WTC11 (cell line): Measurements from ENCODE around the gene DNM3. TPM values are rescaled to one million over a fixed set of nuclear protein-coding genes. Genes with fewer than 3 reads are reported as not detected.

ENCODE experiments used
- ATAC-seq: fragments of 200-7000 bp; cut with Tn5 transposase; 2 replicates; pipeline ENCODE4 v1.10.0; 2021; ENCODE audit warnings: mild to moderate bottlenecking, moderate library complexity
- CTCF ChIA-PET: fragments of 300-600 bp; sonication (Branson Sonifier 250); formaldehyde crosslinking; loops from one replicate; lab custom pipeline; 2021; ENCODE audit warnings: antibody characterized with exemption; lab: Charles Lee
- POLR2A ChIA-PET: fragments of 350-600 bp; sonication (Branson Sonifier 250); formaldehyde crosslinking; loops from one replicate; lab custom pipeline; 2021; ENCODE audit warnings: antibody characterized with exemption; lab: Charles Lee
- DNase-seq: peaks from one replicate; pipeline ENCODE4 v3.0.0; 2021; ENCODE audit warnings: low spot score
- H3K27ac Mint-ChIP-seq: 2 replicates; pipeline ENCODE4 v1.8.0; 2021; ENCODE audit warnings: mixed read lengths
- H3K27me3 Mint-ChIP-seq: 2 replicates; pipeline ENCODE4 v1.8.0; 2021; ENCODE audit warnings: low read depth, mild to moderate bottlenecking, moderate library complexity, mixed read lengths
- H3K36me3 Mint-ChIP-seq: 2 replicates; pipeline ENCODE4 v1.8.0; 2021; ENCODE audit warnings: mixed read lengths
- H3K4me1 Mint-ChIP-seq: 2 replicates; pipeline ENCODE4 v1.8.0; 2022; ENCODE audit warnings: mixed read lengths
- H3K4me3 Mint-ChIP-seq: 2 replicates; pipeline ENCODE4 v1.8.0; 2021; ENCODE audit warnings: mild to moderate bottlenecking, moderate library complexity, mixed read lengths
- H3K9me3 Mint-ChIP-seq: 2 replicates; pipeline ENCODE4 v1.8.0; 2021; ENCODE audit warnings: mixed read lengths
- ATF1 ChIP-seq: sonication (generic); formaldehyde crosslinking; IDR thresholded peaks from 2 replicates; pipeline ENCODE4 v1.8.1; 2023; ENCODE audit warnings: mild to moderate bottlenecking, moderate library complexity, missing genetic modification reagents
- CREM ChIP-seq: sonication (generic); formaldehyde crosslinking; IDR thresholded peaks from 2 replicates; pipeline ENCODE4 v1.8.1; 2022; ENCODE audit warnings: mild to moderate bottlenecking, missing genetic modification reagents, moderate library complexity
- FOXP4 ChIP-seq: sonication (generic); formaldehyde crosslinking; IDR thresholded peaks from 2 replicates; pipeline ENCODE4 v1.8.0; 2022; ENCODE audit warnings: mild to moderate bottlenecking, missing genetic modification reagents
- GTF2I ChIP-seq: fragments of 250-450 bp; sonication (Bioruptor Pico); conservative IDR thresholded peaks from 2 replicates; pipeline ENCODE4 v1.4.0; 2021; ENCODE audit warnings: mild to moderate bottlenecking
- KAT7 ChIP-seq: sonication (generic); formaldehyde crosslinking; IDR thresholded peaks from 2 replicates; pipeline ENCODE4 v1.8.1; 2023; ENCODE audit warnings: missing genetic modification reagents, mild to moderate bottlenecking, borderline replicate concordance
- MYBL2 ChIP-seq: sonication (generic); formaldehyde crosslinking; IDR thresholded peaks from 2 replicates; pipeline ENCODE4 v1.8.1; 2023; ENCODE audit warnings: mild to moderate bottlenecking, moderate library complexity, missing genetic modification reagents
- RELA ChIP-seq: sonication (generic); formaldehyde crosslinking; IDR thresholded peaks from 2 replicates; pipeline ENCODE4 v1.8.1; 2022; ENCODE audit warnings: missing genetic modification reagents, mild to moderate bottlenecking, borderline replicate concordance
- RORB ChIP-seq: fragments of 250-450 bp; sonication (Bioruptor Pico); IDR thresholded peaks from 2 replicates; pipeline ENCODE4 v1.9.0; 2021; ENCODE audit warnings: mild to moderate bottlenecking
- SOX15 ChIP-seq: fragments of 250-450 bp; sonication (Bioruptor Pico); IDR thresholded peaks from 2 replicates; pipeline ENCODE4 v1.9.0; 2021; ENCODE audit warnings: mild to moderate bottlenecking
- STAT6 ChIP-seq: sonication (generic); formaldehyde crosslinking; conservative IDR thresholded peaks from 2 replicates; pipeline ENCODE4 v1.8.1; 2023; ENCODE audit warnings: mild to moderate bottlenecking, low read depth, missing genetic modification reagents, moderate library complexity
- TEAD1 ChIP-seq: sonication (generic); formaldehyde crosslinking; IDR thresholded peaks from 2 replicates; pipeline ENCODE4 v1.8.0; 2022; ENCODE audit warnings: mild to moderate bottlenecking, missing genetic modification reagents
- USF2 ChIP-seq: sonication (generic); formaldehyde crosslinking; IDR thresholded peaks from 2 replicates; pipeline ENCODE4 v1.8.1; 2023; ENCODE audit warnings: mild to moderate bottlenecking, missing genetic modification reagents, moderate library complexity
- ZNF232 ChIP-seq: sonication (generic); formaldehyde crosslinking; IDR thresholded peaks from 2 replicates; pipeline ENCODE4 v1.8.0; 2022; ENCODE audit warnings: mild to moderate bottlenecking, missing genetic modification reagents
- ZNF396 ChIP-seq: fragments of 250-450 bp; sonication (Bioruptor Pico); IDR thresholded peaks from 2 replicates; pipeline ENCODE4 v1.8.0; 2021; ENCODE audit warnings: mild to moderate bottlenecking, moderate library complexity, borderline replicate concordance
- total RNA-seq: library from RNA; stranded (reverse); gene quantifications from 3 replicates; pipeline ENCODE4 v1.2.3, GENCODE V29; 2021
- TF ChIP-seq, protein P1 (sequence below): sonication (generic); formaldehyde crosslinking; IDR thresholded peaks from 2 replicates; pipeline ENCODE4 v1.8.0; 2022; ENCODE audit warnings: mild to moderate bottlenecking, missing genetic modification reagents
- TF ChIP-seq, protein P2 (sequence below): fragments of 200-600 bp; IDR thresholded peaks from 2 replicates; pipeline ENCODE4 v1.8.0; 2022; ENCODE audit warnings: antibody characterized with exemption
- TF ChIP-seq, protein P3 (sequence below): sonication (generic); formaldehyde crosslinking; IDR thresholded peaks from 2 replicates; pipeline ENCODE4 v1.8.1; 2023; ENCODE audit warnings: mild to moderate bottlenecking, missing genetic modification reagents
- TF ChIP-seq, protein P4 (sequence below): fragments of 250-450 bp; sonication (Bioruptor Pico); IDR thresholded peaks from 2 replicates; pipeline ENCODE4 v1.9.0; 2021; ENCODE audit warnings: mild to moderate bottlenecking
- TF ChIP-seq, protein P5 (sequence below): fragments of 250-450 bp; sonication (Bioruptor Pico); conservative IDR thresholded peaks from 2 replicates; pipeline ENCODE4 v1.9.0; 2021; ENCODE audit warnings: mild to moderate bottlenecking

The DNM3 gene
- total RNA-seq, 1 experiment from 2014 or later = 1.9 TPM

DNA sequence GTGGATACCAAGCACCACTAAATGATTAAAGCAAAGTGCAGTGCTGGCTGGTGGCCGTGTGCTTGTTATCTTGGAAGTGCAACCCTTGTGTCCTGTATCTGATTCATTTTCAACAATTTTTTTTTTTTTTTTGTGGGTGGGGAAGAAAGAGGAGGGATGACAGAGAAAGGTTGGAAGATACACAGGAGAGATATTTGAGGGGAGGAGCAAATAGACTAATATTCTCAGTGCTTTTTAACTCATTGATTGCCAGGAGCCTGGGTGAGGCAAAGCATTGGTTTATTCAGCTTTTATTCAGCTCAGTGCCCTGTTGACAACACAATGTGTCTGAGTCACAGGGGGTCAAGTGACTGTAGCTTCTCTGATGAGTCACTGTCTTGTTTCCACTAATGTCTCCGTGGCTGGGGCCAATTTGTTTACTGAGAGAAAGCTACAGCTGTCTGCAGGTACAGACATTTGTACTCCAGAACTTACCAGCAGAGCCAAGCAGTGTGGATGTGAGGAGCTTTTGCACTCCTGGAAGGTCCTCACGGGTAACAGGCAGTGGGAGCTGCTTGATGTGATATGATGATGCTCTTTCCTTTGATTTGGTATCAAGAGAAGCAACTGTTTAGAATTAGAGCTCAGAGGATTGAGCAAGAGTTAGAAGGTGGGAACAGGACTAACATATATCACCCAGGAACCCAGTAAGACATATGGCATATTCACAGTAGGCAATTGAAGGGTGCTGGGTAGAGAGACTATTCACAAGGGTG is 23.6 kb upstream of the DNM3 start:
- TF ChIP-seq ZNF232 (CRISPR knock-in tag) = no peak
- TF ChIP-seq SOX15 (CRISPR knock-in tag) = no peak
- TF ChIP-seq ATF1 = no peak
- TF ChIP-seq RORB (CRISPR knock-in tag) = no peak
- TF ChIP-seq STAT6 (CRISPR knock-in tag) = no peak
- no peak for TF ChIP-seq MYBL2
- TF ChIP-seq CREM (CRISPR knock-in tag) = no peak
- no peak for TF ChIP-seq KAT7
- no peak for TF ChIP-seq GTF2I
- TF ChIP-seq FOXP4 (CRISPR knock-in tag) = no peak
- Mint-ChIP-seq H3K4me1 (peaks cover 30% of the 10 kb centered on the region), H3K27ac (peak overlapping the region; percentile 54), H3K27me3 (no peaks in the 10 kb centered on the region), H3K36me3 (no peaks in the 10 kb centered on the region), H3K4me3 (no peak overlapping the region), H3K9me3 (no peaks in the 10 kb centered on the region)
- ATAC-seq (peak; percentile 79), DNase-seq (no peak)
- ChIA-PET CTCF (interaction anchor here (0.6 to 2.7 kb wide), 9 partner anchors 17 to 185 kb away, joined by 3 to 16 read pairs (median 4); partner anchors contain the start of gene DNM3), POLR2A (interaction anchor here (0.7 kb wide), 1 partner anchor 614 kb away, joined by 5 read pairs; no protein-coding TSS in a partner anchor)

DNA sequence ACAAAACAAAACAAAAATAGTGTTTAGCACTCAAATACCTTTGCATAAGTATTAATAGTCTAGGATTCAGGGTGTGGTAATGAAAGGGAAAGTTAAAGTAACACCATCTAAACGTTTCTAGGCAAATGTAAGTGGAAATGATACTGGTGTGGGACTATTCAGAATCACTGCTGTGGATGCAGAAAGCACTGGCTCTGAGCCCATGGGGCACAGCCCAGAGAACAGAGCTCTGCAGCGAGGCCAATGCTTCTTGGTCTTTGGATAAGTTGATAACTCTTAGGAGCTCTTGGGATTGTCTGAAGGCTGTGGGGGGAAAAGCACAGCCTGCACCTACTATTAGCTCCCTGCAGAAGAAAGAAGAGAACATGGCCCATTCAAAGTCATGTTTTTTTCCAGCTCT is 21.4 kb upstream of the DNM3 start:
- peaks cover 6% of the 10 kb centered on the region for H3K9me3 Mint-ChIP-seq
- ChIA-PET CTCF (no interaction called here), POLR2A (no interaction called here)
- H3K27ac Mint-ChIP-seq = no peak overlapping the region
- H3K4me3 Mint-ChIP-seq = no peak overlapping the region
- DNase-seq (no peak), ATAC-seq (no peak)
- no peaks in the 10 kb centered on the region for H3K27me3 Mint-ChIP-seq
- peaks cover 25% of the 10 kb centered on the region for H3K4me1 Mint-ChIP-seq
- H3K36me3 Mint-ChIP-seq = peaks cover 3% of the 10 kb centered on the region; the same call in 1 of the 2 replicates
- TF ChIP-seq RELA (CRISPR knock-in tag) (no peak), TEAD1 (no peak), ZNF396 (CRISPR knock-in tag) (no peak), KAT7 (no peak), USF2 (CRISPR knock-in tag) (no peak), RORB (CRISPR knock-in tag) (no peak)
- TF ChIP-seq, protein P1, sequence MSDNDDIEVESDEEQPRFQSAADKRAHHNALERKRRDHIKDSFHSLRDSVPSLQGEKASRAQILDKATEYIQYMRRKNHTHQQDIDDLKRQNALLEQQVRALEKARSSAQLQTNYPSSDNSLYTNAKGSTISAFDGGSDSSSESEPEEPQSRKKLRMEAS = no peak
- TF ChIP-seq, protein P2, sequence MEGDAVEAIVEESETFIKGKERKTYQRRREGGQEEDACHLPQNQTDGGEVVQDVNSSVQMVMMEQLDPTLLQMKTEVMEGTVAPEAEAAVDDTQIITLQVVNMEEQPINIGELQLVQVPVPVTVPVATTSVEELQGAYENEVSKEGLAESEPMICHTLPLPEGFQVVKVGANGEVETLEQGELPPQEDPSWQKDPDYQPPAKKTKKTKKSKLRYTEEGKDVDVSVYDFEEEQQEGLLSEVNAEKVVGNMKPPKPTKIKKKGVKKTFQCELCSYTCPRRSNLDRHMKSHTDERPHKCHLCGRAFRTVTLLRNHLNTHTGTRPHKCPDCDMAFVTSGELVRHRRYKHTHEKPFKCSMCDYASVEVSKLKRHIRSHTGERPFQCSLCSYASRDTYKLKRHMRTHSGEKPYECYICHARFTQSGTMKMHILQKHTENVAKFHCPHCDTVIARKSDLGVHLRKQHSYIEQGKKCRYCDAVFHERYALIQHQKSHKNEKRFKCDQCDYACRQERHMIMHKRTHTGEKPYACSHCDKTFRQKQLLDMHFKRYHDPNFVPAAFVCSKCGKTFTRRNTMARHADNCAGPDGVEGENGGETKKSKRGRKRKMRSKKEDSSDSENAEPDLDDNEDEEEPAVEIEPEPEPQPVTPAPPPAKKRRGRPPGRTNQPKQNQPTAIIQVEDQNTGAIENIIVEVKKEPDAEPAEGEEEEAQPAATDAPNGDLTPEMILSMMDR = no peak
- TF ChIP-seq, protein P3, sequence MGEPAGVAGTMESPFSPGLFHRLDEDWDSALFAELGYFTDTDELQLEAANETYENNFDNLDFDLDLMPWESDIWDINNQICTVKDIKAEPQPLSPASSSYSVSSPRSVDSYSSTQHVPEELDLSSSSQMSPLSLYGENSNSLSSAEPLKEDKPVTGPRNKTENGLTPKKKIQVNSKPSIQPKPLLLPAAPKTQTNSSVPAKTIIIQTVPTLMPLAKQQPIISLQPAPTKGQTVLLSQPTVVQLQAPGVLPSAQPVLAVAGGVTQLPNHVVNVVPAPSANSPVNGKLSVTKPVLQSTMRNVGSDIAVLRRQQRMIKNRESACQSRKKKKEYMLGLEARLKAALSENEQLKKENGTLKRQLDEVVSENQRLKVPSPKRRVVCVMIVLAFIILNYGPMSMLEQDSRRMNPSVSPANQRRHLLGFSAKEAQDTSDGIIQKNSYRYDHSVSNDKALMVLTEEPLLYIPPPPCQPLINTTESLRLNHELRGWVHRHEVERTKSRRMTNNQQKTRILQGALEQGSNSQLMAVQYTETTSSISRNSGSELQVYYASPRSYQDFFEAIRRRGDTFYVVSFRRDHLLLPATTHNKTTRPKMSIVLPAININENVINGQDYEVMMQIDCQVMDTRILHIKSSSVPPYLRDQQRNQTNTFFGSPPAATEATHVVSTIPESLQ = no peak
- TF ChIP-seq, protein P4, sequence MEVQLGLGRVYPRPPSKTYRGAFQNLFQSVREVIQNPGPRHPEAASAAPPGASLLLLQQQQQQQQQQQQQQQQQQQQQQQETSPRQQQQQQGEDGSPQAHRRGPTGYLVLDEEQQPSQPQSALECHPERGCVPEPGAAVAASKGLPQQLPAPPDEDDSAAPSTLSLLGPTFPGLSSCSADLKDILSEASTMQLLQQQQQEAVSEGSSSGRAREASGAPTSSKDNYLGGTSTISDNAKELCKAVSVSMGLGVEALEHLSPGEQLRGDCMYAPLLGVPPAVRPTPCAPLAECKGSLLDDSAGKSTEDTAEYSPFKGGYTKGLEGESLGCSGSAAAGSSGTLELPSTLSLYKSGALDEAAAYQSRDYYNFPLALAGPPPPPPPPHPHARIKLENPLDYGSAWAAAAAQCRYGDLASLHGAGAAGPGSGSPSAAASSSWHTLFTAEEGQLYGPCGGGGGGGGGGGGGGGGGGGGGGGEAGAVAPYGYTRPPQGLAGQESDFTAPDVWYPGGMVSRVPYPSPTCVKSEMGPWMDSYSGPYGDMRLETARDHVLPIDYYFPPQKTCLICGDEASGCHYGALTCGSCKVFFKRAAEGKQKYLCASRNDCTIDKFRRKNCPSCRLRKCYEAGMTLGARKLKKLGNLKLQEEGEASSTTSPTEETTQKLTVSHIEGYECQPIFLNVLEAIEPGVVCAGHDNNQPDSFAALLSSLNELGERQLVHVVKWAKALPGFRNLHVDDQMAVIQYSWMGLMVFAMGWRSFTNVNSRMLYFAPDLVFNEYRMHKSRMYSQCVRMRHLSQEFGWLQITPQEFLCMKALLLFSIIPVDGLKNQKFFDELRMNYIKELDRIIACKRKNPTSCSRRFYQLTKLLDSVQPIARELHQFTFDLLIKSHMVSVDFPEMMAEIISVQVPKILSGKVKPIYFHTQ (CRISPR knock-in tag) = no peak
- TF ChIP-seq, protein P5, sequence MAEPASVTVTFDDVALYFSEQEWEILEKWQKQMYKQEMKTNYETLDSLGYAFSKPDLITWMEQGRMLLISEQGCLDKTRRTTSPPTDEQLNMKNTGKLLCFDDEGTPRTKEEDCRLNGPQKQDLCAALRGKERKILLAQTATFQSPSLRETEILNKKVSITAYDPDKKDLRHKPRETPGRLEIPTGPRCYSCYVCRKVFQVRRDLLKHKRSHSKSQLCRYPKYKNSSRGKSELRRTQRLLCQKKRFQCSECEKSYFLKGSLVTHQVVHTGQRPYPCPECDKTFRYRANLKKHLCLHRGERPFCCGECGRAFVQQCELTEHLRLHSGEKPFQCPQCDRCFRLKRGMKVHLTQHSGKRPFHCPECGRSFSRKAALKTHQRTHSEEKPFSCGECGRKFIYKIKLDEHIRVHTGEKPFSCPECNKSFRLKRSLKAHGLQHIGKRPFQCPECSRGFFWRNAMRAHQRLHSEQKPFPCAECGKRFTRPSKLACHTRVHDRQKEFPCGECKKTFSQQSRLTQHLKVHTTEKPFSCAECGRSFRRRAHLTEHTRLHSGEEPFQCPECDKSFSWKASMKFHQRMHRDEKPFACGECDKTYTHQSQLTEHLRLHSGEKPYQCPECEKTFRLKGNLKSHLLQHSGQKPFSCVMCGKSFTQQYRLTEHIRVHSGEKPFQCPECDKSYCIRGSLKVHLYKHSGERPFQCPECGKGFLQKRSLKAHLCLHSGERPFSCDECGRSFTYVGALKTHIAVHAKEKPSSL (CRISPR knock-in tag) = no peak
